Right lobe of liver (tissue), 6 donors: ENCODE data around the gene ERN1. TPM values are rescaled to one million over a fixed set of nuclear protein-coding genes. Genes with fewer than 3 reads are reported as not detected.

ENCODE experiments used
- ATAC-seq, 4 donors: fragments of 200-7000 bp; cut with Tn5 transposase; one replicate each; pipeline ENCODE4 v1.9.1; 2020; ENCODE audit warnings: mild to moderate bottlenecking in 4 of 4, moderate library complexity in 4 of 4
- DNase-seq, 3 donors: peaks; one replicate each; pipeline ENCODE4 v3.0.0-alpha.2; 2020
- H3K27ac ChIP-seq, 3 donors: fragments of 200-600 bp; one replicate each; pipeline ENCODE4 v1.8.0; 2022
- H3K27me3 ChIP-seq, 2 donors: fragments of 200-600 bp; one replicate each; pipeline ENCODE4 v1.8.0; 2022
- H3K36me3 ChIP-seq, 4 donors: fragments of 200-600 bp; sonication (generic) in 1 of 4; one replicate each; pipeline versions ENCODE4 v1.5.1 to v1.8.0; 2017 to 2022; ENCODE audit warnings: control low read depth in 1 of 4
- H3K4me1 ChIP-seq, 4 donors: fragments of 200-600 bp; sonication (generic) in 1 of 4; one replicate each; pipeline versions ENCODE4 v1.5.1 to v1.8.0; 2017 to 2022; ENCODE audit warnings: control low read depth in 1 of 4
- H3K4me3 ChIP-seq, 3 donors: fragments of 200-600 bp; one replicate each; pipeline ENCODE4 v1.8.0; 2022
- H3K9me3 ChIP-seq, 4 donors: fragments of 200-600 bp; sonication (generic) in 1 of 4; one replicate each; pipeline versions ENCODE4 v1.5.1 to v1.8.0; 2017 to 2022; ENCODE audit warnings: control low read depth in 1 of 4
- POLR2A ChIP-seq: fragments of 450-650 bp; IDR thresholded peaks from one replicate; pipeline ENCODE4 v1.6.1; 2017; ENCODE audit warnings: antibody characterized with exemption, mild to moderate bottlenecking
- WGBS: methylation state at CpG from one replicate; pipeline ENCODE4 v1.1.6; 2018; ENCODE audit warnings: low coverage, low lambda C conversion rate; ENCODE audit not compliant: insufficient coverage; ENCODE audit errors: missing lambda C conversion rate; 5-methylcytosine and 5-hydroxymethylcytosine counted together
- intact Hi-C, 2 donors: fragments of 100-400 bp; cut with DNase I; formaldehyde crosslinking; loops; one replicate each; pipeline versions ENCODE4 v1.11.2 to v1.14.1; 2022
- total RNA-seq, 6 experiments: library from RNA; depleted of rRNA in 2 of 6; stranded (reverse); fragments of >200 nt in 2 of 6; fragmentation: NEBNext Ultra II Directional in 3 of 6; extraction: Animal tissue kit (Norgen Biotek cat#: 25700) in 3 of 6; gene quantifications; one replicate each; pipeline versions ENCODE4 v1.1.0 to v1.2.4, GENCODE V29; 2016 to 2023
- TF ChIP-seq, protein P1 (sequence below), 4 donors: fragments of 200-600 bp in 3 of 4; fragments of 450-650 bp in 1 of 4; IDR thresholded peaks; one replicate each; pipeline versions ENCODE4 v1.5.1 to v1.8.0; 2016 to 2022; ENCODE audit warnings: antibody characterized with exemption in 4 of 4, mild to moderate bottlenecking in 2 of 4
- donor health status: DM: no; HTN: yes; CAD: no.
- donor health status: DM: no; HTN: no; CAD: no.
- donor health status: DM: no; HTN: no; CAD: no.
- donor health status: DM: no; HTN: yes; CAD: no.
- donor health status: DM: no; HTN: yes; CAD: no.

Gene ERN1
- total RNA-seq, 6 experiments from 2014 or later: 22.7 to 47.6 (median 28.7) TPM

DNA sequence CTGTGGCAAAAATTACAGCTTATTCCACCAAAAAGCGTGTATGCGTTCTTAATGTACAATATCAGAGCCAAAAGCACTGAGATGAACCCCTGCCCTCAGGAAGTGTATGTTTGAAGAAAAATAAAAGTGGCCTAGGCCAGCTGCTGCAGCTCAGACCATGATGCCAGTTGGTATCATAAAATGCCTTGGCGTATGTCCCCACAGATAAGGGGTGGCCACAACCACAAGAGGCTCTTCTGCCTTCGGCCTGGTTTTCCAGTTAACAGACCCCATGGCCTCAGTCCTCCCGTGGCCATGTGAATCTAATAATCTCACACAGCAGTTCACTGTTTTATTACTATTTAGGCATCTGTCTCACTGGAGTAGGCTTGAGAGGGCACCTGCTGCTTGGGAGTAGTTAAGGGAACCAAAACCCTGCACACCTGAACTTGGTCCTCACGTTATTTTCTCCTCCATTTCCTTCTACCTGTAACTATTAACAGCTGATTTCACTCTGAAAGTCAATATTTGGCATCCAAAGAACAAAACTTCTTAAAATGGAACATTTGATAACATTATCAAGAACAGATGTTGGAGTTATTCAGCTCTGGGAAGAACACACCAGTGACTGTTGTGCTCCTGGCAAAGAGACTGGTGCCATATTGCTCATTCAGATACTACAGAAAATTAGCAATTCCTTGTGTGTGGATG, 34.8 kb upstream of the ERN1 start:
- ATAC-seq (no peak), DNase-seq (no peak)
- Histone ChIP-seq H3K27me3 (no peaks in the 10 kb centered on the region), H3K9me3 (no peaks in the 10 kb centered on the region), H3K4me1 (no peaks in the 10 kb centered on the region), H3K4me3 (no peak overlapping the region), H3K36me3 (peaks cover 0 to 2% (median 0%) of the 10 kb centered on the region in 4 donors), H3K27ac (no peak overlapping the region)
- no peak for TF ChIP-seq POLR2A
- TF ChIP-seq, protein P1, sequence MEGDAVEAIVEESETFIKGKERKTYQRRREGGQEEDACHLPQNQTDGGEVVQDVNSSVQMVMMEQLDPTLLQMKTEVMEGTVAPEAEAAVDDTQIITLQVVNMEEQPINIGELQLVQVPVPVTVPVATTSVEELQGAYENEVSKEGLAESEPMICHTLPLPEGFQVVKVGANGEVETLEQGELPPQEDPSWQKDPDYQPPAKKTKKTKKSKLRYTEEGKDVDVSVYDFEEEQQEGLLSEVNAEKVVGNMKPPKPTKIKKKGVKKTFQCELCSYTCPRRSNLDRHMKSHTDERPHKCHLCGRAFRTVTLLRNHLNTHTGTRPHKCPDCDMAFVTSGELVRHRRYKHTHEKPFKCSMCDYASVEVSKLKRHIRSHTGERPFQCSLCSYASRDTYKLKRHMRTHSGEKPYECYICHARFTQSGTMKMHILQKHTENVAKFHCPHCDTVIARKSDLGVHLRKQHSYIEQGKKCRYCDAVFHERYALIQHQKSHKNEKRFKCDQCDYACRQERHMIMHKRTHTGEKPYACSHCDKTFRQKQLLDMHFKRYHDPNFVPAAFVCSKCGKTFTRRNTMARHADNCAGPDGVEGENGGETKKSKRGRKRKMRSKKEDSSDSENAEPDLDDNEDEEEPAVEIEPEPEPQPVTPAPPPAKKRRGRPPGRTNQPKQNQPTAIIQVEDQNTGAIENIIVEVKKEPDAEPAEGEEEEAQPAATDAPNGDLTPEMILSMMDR (IDR thresholded peaks at IDR 0.05): no peak
- WGBS: 84% methylated on average over 5 of the region's 6 CpGs
- intact Hi-C loops: loop anchor here in 1 of 2 donors (10.0 kb wide), 1 partner anchor 120 kb away; no protein-coding TSS in a partner anchor

DNA sequence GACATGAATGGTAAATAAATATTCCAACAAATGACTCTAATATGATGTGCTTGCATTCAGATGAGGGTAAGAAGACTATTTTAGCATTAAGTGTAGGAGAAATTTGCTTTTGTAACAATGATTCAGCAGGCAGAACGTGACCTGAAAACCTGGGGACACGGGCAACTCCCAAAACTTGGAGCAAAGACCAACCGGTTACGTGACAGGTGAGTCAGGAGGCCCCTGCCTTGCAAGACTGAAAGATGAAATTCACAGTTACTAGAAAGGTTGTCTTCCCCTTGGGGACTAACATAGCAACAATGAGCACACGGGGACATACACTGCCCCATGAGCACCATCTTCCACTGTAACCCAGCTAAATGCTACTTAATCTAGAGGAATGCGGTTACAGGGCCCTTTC, 33.5 kb upstream of the ERN1 start:
- Histone ChIP-seq H3K4me1 (no peaks in the 10 kb centered on the region), H3K27me3 (no peaks in the 10 kb centered on the region), H3K27ac (no peak overlapping the region), H3K4me3 (no peak overlapping the region), H3K36me3 (peaks cover 0 to 2% (median 0%) of the 10 kb centered on the region in 4 donors), H3K9me3 (no peaks in the 10 kb centered on the region)
- DNase-seq (no peak), ATAC-seq (no peak)
- intact Hi-C loops: loop anchor here in 1 of 2 donors (10.0 kb wide), 1 partner anchor 121 kb away; no protein-coding TSS in a partner anchor
- TF ChIP-seq, protein P1 (IDR thresholded peaks at IDR 0.05): no peak
- TF ChIP-seq POLR2A: no peak
- 97% methylated on average over 6 of the region's 6 CpGs for WGBS

DNA sequence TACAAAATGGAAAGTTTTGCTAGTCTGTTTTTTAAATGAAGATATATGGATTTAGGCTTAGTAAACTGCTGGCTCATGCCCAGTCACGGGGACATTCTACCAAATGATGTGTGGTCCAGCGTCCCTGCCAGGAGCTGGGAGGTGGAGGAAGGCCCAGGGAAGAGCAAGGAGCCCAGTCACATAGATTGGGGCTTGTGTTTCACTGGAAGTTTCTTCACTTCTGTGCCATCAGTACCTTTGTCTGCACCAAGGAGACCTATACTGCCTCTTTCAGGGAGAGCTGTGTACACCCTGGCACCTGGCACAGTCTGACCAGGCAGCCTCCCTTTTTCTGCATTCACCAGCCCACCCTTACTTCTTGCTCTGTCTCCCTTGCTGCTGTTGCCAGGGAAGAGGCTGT, 32.6 kb upstream of the ERN1 start:
- H3K36me3 ChIP-seq: peaks cover 0 to 2% (median 0%) of the 10 kb centered on the region in 4 donors
- H3K4me1 ChIP-seq: peaks cover 0 to 7% (median 0%) of the 10 kb centered on the region in 4 donors
- 56% methylated on average over 2 of the region's 2 CpGs for WGBS
- no peaks in the 10 kb centered on the region for H3K9me3 ChIP-seq
- H3K27ac ChIP-seq: no peak overlapping the region
- intact Hi-C loops: loop anchor here in 1 of 2 donors (10.0 kb wide), 1 partner anchor 122 kb away; no protein-coding TSS in a partner anchor
- DNase-seq: no peak
- no peak overlapping the region for H3K4me3 ChIP-seq
- TF ChIP-seq, protein P1 (IDR thresholded peaks at IDR 0.05): no peak
- TF ChIP-seq POLR2A: no peak
- H3K27me3 ChIP-seq: no peaks in the 10 kb centered on the region
- ATAC-seq: no peak

DNA sequence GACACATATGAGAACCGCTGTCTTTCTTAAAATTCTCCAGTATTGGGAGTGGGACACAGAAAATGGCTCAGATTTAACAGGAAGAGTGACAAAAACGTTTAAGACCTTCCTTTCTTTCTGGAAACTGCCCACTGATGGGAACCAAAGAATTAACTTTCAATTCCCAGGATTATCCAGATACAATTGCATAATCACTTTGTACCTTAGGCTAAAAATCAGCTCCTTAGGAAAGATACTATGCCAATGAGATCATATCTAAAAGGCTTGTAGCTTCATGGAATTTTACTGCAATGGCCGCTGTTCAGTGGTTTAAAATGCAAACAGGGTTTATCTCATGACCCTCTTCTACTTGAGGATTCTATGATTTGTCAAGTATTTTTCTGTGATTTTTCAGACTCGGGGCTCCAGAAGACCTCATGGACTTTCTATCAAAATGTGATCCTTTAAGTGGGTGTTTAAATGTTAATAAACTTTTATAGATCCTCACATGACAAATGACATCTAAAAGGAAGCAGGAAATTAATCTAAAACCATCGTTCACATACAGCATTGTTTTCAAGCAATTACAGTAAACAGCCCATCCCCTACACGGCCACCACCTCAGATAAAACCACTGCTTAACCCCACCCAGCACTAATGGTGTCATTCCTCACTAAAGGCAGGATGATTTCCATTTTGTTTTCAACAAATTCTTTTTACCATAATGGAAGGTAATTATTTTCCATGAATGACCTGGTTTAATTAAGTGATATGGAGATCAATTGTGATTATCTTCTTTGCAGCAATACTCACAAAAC, 31.6 kb upstream of the ERN1 start:
- Histone ChIP-seq H3K36me3 (peaks cover 0 to 2% (median 0%) of the 10 kb centered on the region in 4 donors), H3K27me3 (no peaks in the 10 kb centered on the region), H3K4me1 (peaks cover 0 to 17% (median 5%) of the 10 kb centered on the region in 4 donors), H3K4me3 (no peak overlapping the region), H3K27ac (no peak overlapping the region), H3K9me3 (no peaks in the 10 kb centered on the region)
- ATAC-seq (no peak), DNase-seq (no peak)
- TF ChIP-seq, protein P1 (IDR thresholded peaks at IDR 0.05): no peak
- no peak for TF ChIP-seq POLR2A
- 66% methylated on average over 6 of the region's 6 CpGs for WGBS
- intact Hi-C loops: loop anchor here in 1 of 2 donors (10.0 kb wide), 1 partner anchor 123 kb away; no protein-coding TSS in a partner anchor
